NCI-H446 (cell line): ENCODE measurements around the gene CRLF2.
"Not testable (repeated sequence)": the region's sequence is repeated elsewhere in the genome, so short reads cannot be mapped to it uniquely, and the experiment has no call there.

Experiments used
- DNase-seq, 2 experiments: peaks; one replicate each; lab custom pipeline; 2025; lab: John Stamatoyannopoulos, UW

CRLF2 gene

GRCh38 chrX:1215123-1215823, 2.8 kb upstream of the CRLF2 start:
- no peak for DNase-seq

GRCh38 chrX:1213971-1214370, 1.5 kb upstream of the CRLF2 start:
- no peak for DNase-seq

- no peak for DNase-seq
These were observed 1.6 kb downstream of the CRLF2 start for GRCh38 chrX:1210844-1211243.

- no peak for DNase-seq
These were observed 4.9 kb downstream of the CRLF2 start for GRCh38 chrX:1207496-1208025.

GRCh38 chrX:1205681-1206611, 6.5 kb downstream of the CRLF2 start:
- no peak for DNase-seq

- no peak for DNase-seq
These were observed 10.2 kb downstream of the CRLF2 start for GRCh38 chrX:1202251-1202650.

GRCh38 chrX:1196436-1196835, 16.0 kb downstream of the CRLF2 start:
- DNase-seq = no peak

- DNase-seq = not testable (repeated sequence)
These were observed 20.3 kb downstream of the CRLF2 start for GRCh38 chrX:1192196-1192595.

GRCh38 chrX:1190596-1191145, 21.8 kb downstream of the CRLF2 start:
- DNase-seq = no peak

GRCh38 chrX:1185561-1185960, 26.9 kb downstream of the CRLF2 start:
- no peak for DNase-seq

- DNase-seq = no peak
These were observed 30.2 kb downstream of the CRLF2 start for GRCh38 chrX:1182211-1182610.

- not testable (repeated sequence) for DNase-seq
These were observed 30.8 kb downstream of the CRLF2 start for GRCh38 chrX:1181661-1182060.

GRCh38 chrX:1181170-1181569, 31.3 kb downstream of the CRLF2 start:
- no peak for DNase-seq

- no peak for DNase-seq
These were observed 33.8 kb downstream of the CRLF2 start for GRCh38 chrX:1178580-1179057.

- DNase-seq = not testable (repeated sequence)
These were observed 35.7 kb downstream of the CRLF2 start for GRCh38 chrX:1176531-1177320.

GRCh38 chrX:1174609-1175545, 37.6 kb downstream of the CRLF2 start:
- not testable (repeated sequence) for DNase-seq

GRCh38 chrX:1173435-1173834, 39.0 kb downstream of the CRLF2 start:
- DNase-seq = not testable (repeated sequence)

GRCh38 chrX:1172496-1172895, 40.0 kb downstream of the CRLF2 start:
- DNase-seq = no peak

- not testable (repeated sequence) for DNase-seq
These were observed 40.5 kb downstream of the CRLF2 start for GRCh38 chrX:1171915-1172314.

GRCh38 chrX:1170243-1170642, 42.2 kb downstream of the CRLF2 start:
- DNase-seq = no peak
